Measurements from ENCODE around the gene DNAJB11. TPM values are rescaled to one million over a fixed set of nuclear protein-coding genes. Genes with fewer than 3 reads are reported as not detected.

Gene DNAJB11
- total and polyA plus RNA-seq, 2 of the 4 experiments (the other 2 are of a cell fraction), result 27.4 to 48.6 TPM

DNA sequence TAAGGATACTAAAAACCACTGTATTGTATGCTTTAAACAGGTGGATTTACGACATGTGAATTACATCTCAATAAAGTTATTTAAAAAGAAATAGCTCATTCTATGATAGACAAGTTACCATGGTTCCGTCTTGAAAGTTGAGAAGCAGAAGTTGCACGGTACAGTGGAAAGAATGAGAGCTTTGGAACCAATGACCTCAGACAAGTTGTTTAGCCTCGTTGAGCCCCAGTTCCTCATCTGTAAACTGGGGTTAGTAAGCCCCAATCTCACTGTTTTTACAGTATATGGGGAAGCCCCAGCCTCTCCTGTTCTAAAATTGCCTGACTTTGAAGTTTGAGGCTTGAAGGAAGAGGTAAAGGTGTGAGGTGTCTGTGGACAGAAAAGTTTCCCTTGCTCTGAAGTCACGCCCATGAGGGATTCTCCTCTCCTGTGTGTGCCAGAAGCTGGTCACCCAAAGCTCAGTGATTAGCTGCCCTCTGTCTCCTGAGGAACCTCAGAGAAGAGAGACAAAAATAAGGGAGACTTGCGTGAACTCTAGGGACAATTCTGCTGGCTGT is 36.3 kb upstream of the DNAJB11 start:
- POLR2A ChIA-PET (ENCODE audit: unreplicated experiment), result no interaction called here
- Histone ChIP-seq H3K4me3 (ENCODE audit: insufficient read depth, low read depth, low read length) (no peak overlapping the region), H2AFZ (replicated peaks; ENCODE audit: low read length, poor library complexity) (no peak overlapping the region), H3K9me1 (ENCODE audit: insufficient read depth, low read length) (no peaks in the 10 kb centered on the region), H3K9me3 (ENCODE audit: control insufficient read depth, insufficient read depth, low read length) (no peaks in the 10 kb centered on the region), H3K27me3 (ENCODE audit: control insufficient read depth, insufficient read depth, low read length) (no peaks in the 10 kb centered on the region; the same call in 1 of the 2 replicates), H3K9ac (ENCODE audit: low read depth, low read length) (no peak overlapping the region), H3K4me1 (ENCODE audit: control insufficient read depth, insufficient read depth, low read length) (no peaks in the 10 kb centered on the region), H3K4me2 (ENCODE audit: low read depth, low read length) (no peak overlapping the region), H4K91ac (ENCODE audit: insufficient read depth, low read depth, low read length) (no peak overlapping the region), H2BK120ac (ENCODE audit: low read depth, low read length) (no peak overlapping the region), H2BK5ac (ENCODE audit: low read depth, low read length, poor library complexity, severe bottlenecking) (no peak overlapping the region), H2AK5ac (ENCODE audit: low read depth, low read length) (no peak overlapping the region), H2AK9ac (replicated peaks; ENCODE audit: low read depth, low read length, poor library complexity) (no peak overlapping the region), H4K8ac (ENCODE audit: low read depth in 2 of 2, low read length in 2 of 2) (no peak overlapping the region), H3K27ac (ENCODE audit: insufficient read depth, low read length) (no peak overlapping the region), H4K20me1 (ENCODE audit: insufficient read depth, low read length) (no peaks in the 10 kb centered on the region), H2BK15ac (ENCODE audit: low read depth, low read length) (no peak overlapping the region), H3K4ac (ENCODE audit: low read depth, low read length) (no peak overlapping the region), H3K36me3 (ENCODE audit: control insufficient read depth, insufficient read depth, low read length) (0 out of 2 replicates have a peak, but pooled peaks cover 1% of the 10 kb centered on the region), H3K56ac (ENCODE audit: extremely low read depth, insufficient read depth, low read length) (no peak overlapping the region), H3K79me1 (ENCODE audit: low read depth in 1 of 2, low read length in 2 of 2) (no peaks in the 10 kb centered on the region), H3K14ac (replicated peaks; ENCODE audit: low read depth, low read length) (no peak overlapping the region), H4K5ac (ENCODE audit: low read depth, low read length) (no peak overlapping the region), H3K18ac (ENCODE audit: low read depth, low read length) (no peak overlapping the region), H3K23ac (ENCODE audit: low read depth, low read length) (no peak overlapping the region), H2BK20ac (ENCODE audit: low read depth, low read length) (no peak overlapping the region)
- TF ChIP-seq NFE2L2 (IDR thresholded peaks at IDR 0.05; ENCODE audit: low read depth, low read length) (no peak), CHD1 (IDR thresholded peaks at IDR 0.05; ENCODE audit: low read depth, low read length) (no peak), CEBPB (IDR thresholded peaks at IDR 0.05; ENCODE audit: low read depth, low read length) (no peak), RAD21 (IDR thresholded peaks at IDR 0.05; ENCODE audit: low read length) (no peak), MXI1 (IDR thresholded peaks at IDR 0.05; ENCODE audit: borderline replicate concordance, low read depth, low read length) (no peak), BHLHE40 (IDR thresholded peaks at IDR 0.05; ENCODE audit: low read depth, low read length) (no peak), RFX5 (IDR thresholded peaks at IDR 0.05; ENCODE audit: low read depth, low read length) (no peak)
- TF ChIP-seq, protein P1, sequence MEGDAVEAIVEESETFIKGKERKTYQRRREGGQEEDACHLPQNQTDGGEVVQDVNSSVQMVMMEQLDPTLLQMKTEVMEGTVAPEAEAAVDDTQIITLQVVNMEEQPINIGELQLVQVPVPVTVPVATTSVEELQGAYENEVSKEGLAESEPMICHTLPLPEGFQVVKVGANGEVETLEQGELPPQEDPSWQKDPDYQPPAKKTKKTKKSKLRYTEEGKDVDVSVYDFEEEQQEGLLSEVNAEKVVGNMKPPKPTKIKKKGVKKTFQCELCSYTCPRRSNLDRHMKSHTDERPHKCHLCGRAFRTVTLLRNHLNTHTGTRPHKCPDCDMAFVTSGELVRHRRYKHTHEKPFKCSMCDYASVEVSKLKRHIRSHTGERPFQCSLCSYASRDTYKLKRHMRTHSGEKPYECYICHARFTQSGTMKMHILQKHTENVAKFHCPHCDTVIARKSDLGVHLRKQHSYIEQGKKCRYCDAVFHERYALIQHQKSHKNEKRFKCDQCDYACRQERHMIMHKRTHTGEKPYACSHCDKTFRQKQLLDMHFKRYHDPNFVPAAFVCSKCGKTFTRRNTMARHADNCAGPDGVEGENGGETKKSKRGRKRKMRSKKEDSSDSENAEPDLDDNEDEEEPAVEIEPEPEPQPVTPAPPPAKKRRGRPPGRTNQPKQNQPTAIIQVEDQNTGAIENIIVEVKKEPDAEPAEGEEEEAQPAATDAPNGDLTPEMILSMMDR (conservative IDR thresholded peaks at IDR 0.05; ENCODE audit: low read depth, low read length), result no peak
- CTCF ChIA-PET, result interaction anchor here (1.1 kb wide), 1 partner anchor 83 kb away, joined by 3 read pairs; no protein-coding TSS in a partner anchor
- WGBS, 2 experiments (ENCODE audit: extremely low coverage in 2 of 2, insufficient read length in 1 of 2), result 90% methylated on average over 2 of the region's 6 CpGs; no CpG with 5 or more reads in 1 of the 2 experiments
- intact Hi-C loops (cut with micrococcal nuclease) (no loop called here), dilution Hi-C loops (cut with HindIII; ENCODE audit: low sequenced_read_pairs, unreplicated experiment) (no loop called here), in situ Hi-C loops (cut with MboI; ENCODE audit: low sequenced_read_pairs) (no loop called here)
- ATAC-seq (ENCODE audit: low read depth), result no peak
- DNase-seq, result no peak
- BruUV-seq (replicated peaks), result no TSS peak

All from IMR-90 (cell line).